Activated CD4-positive, CD25-positive, alpha-beta regulatory T cell treated with anti-CD3 and anti-CD28 coated beads, Interleukin-2, amount 50 U/mL, for 16 hours (primary cell): Measurements from ENCODE around the gene TMEM273.

Experiments used
- DNase-seq: peaks from one replicate; pipeline ENCODE4 v3.0.0-alpha.2; 2020; ENCODE audit warnings: low read depth, low spot score

The TMEM273 gene

GRCh38 chr10:49176310-49177268 lies 11.6 kb downstream of the TMEM273 start:
- no peak for DNase-seq

DNA sequence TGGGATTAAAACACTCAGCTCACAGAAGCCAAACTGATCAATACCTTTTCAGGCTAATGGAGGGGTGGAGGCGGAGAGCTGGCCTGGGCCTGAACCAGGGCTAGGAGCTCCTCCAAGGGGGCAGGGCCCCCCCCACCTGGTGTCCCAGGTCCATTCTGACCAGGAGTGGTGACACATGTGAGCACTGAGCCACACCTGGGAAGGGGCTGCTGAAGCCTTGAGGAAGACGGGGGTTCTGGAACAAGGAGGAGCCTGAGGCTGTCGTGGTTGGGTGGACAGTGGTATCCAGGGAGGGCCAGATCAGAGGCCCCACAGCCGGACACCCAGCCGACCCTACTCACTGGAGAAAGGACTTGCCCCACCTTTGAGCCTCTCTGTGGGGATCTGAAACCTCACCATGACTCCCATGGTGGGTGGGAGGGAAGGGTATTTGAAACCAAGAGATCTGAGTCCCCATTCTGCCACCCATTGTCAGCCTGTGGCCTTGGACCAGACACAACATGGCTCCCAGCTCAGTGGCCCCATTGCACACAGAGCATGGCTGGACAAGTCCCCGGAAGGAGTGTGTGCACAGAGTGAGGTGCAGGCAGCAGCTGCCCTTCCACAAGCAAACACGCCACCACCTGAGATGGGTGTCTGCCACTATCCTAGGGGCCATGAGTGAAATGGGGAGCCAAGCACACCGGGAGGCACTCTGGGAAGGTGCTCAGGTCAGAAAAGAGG lies 12.4 kb downstream of the TMEM273 start:
- no peak for DNase-seq

GRCh38 chr10:49174926-49175500 lies 13.2 kb downstream of the TMEM273 start:
- DNase-seq: no peak

GRCh38 chr10:49174261-49174925 lies 13.8 kb downstream of the TMEM273 start:
- no peak for DNase-seq

GRCh38 chr10:49173853-49174252 lies 14.3 kb downstream of the TMEM273 start:
- no peak for DNase-seq

DNA sequence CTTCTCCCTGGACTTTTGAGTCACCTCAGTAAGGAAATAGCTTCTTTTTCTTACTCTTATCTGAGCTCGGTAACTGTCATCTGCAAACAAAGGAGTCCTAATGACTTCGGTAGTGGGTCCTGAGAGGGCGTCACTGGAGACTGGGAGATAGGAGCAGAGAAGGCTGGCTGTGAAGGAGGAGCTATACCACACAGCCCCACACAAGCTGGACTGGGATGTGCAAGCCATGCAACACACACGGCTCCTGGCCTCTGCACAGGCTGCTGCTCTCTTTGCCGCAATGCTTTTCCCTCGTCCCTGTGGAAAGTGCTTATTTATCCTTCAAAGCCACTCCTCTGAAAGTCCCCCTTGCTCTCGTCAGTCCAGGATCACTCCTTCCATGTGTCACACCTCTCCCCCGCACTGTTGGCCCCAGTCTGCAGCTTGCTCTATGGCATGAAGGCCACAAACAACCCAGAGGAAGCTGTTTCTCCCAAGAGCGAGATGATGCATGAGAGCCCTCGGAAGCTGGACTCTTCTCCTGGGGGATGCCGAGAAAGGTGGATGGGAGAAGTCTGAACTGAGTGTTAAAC lies 14.9 kb downstream of the TMEM273 start:
- DNase-seq: no peak

DNA sequence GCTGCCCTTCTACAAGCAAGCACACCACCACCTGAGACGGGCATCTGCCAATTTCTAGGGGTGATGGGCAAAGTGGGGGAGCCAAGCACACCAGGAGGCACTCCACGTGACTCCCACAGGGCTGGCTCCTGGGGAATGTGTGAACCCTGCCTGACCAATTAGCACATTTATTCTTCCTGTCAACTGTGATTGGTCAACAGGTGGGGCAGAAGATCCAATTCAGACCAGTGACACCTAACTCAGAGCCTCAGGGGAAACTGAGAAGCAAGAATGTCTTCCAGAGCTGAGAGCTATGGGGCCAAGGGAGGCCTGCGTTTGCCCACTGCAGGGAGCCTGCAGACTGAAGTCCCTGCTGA lies 15.4 kb downstream of the TMEM273 start:
- DNase-seq: no peak

DNA sequence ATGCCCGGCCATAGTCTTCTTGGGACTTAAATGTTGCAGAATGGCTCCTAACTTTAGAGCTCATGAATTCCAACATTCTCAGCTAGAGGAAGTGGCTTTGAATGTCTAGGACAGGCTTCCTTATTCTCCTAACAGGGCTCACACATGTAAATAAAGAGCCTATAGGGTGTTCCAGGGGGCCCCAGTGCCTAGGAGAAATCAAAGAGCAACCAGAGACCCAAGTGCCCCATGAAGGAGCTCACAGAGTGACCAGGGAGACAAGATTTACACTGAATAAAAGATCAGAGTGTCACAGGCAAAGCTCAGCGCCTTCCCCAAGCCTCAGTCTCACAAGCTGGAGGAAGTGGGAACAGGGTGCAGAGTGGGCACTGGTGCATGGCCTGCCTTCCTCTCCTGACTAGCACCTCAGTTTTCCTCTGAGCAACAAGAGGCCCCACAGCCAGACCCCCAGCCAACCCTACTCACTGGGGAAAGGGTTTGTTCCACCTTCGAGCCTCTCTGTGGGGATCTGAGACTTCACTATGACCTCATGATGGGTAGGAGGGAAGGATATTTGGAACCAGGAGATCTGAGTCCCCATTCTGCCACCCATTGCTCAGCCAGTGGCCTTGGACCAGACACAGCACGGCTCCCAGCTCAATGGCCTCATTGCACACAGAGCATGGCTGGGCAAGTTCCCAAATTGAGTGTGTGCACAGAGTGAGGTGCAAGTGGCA lies 16.0 kb downstream of the TMEM273 start:
- no peak for DNase-seq

DNA sequence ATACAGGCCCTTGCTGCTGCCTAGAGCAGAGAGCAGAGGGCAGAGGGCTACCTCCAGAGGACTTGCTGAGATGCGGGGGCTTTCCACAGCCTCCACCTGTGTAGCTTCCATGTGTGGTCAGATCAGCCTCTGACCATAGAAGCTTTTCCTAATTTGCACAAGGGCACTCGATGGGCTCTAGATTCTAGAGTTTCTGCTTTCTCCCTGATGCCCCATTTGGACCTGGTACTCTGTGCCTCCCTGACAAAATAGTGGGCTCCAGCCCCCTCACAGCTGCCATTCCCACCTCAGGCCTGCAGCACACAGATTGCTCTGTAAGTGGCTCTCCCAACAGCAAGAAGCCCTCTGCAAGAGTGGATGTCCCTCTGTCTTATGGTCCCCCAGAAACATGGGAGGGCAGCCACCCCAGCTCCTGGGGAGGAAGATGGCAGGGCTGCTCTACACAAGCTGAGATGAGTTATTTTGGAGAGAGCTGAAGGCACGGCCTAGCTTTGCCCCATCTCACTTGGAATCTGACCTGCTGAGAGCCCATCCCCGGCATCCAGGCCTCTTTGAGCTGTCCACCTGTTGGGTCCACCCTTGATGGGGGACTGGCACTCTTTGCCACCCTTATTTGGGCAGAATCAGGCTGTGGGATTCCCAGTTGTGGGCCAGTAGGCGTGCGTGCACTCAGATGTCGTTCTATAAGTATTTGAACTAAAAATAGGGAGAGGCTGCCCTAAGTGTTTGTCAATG lies 16.7 kb downstream of the TMEM273 start:
- no peak for DNase-seq

DNA sequence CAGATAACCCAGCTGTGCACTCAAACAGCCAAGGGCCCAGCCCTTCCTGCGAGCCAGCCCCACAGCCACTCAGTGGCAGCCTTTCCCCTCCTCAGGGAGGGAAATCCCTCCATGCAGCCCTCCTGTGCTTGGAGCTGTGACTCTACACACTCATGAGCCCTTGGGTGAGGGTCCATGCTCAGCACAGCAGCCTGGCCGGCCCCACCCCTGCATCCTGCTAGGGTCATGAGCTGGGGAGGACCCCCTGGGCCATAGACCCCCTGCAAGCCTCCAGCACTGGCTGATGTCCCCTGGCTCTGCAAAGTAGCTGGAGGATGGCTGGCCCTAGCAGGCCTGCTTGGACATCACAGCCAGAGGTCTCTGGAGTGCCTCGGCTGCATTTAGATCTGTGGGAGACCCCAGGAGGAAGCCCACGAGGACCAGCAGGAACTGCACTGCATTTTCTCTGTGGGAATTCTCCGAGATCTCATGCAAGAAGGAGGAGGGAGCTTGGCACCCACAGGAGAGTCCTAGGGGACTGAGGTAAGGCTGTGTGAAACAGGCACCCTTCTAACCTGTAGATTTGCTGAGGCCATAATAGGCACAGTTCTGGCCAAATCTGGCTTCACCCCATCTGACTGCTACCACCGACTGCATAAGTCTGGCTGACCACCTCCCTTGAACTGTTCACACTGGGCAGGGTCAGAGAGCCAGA lies 17.4 kb downstream of the TMEM273 start:
- DNase-seq: no peak

DNA sequence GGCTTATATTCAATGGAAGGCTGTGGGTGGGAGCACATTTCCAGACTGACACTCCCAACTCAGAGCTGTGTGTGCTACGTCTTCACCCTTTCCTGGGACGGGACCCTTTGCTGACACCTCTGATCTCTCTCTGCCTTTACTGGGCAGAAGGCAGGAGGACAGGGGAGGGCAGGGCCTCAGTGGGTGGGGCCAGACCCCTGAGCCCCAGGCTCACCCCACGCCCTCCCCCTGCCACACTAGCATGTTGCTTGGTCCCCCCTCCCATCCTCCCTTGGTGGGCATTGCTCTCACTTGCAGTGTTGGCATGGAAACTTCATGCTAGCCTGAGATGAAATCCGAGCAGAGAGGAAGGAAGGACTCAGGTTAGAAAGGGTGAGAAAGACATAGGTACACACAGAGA lies 18.4 kb downstream of the TMEM273 start:
- DNase-seq: no peak

DNA sequence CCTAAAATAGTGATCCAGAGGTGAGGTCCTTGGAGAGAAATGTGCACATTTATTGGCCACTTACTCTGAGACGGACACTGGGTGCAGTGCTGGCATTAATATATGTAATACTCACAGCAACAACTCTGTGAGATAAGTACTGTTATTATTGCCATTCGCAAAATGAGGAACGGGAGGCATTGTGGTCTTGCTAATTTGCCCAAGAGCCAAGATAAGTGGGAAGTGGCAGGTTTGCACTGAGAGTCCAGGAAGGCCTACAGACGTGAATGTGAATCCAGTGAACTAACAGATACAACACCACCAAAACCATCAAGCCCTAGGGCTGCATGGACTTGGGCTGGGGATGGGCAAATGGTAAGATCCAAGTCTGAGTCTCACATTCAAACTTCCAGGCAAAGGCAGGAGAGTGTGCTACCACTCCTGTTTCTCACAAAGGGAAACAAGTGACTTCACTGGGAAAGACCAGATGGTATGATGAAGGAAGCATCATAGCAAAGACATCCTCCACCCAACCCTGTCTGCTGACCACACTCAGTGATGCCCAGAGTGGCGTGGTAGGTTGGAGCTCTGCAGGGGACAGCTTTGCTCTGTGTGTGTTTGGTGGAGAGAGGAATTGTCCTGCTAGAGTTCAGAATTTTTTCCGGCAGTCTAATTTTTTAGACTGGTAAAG lies 19.2 kb downstream of the TMEM273 start:
- DNase-seq: no peak

DNA sequence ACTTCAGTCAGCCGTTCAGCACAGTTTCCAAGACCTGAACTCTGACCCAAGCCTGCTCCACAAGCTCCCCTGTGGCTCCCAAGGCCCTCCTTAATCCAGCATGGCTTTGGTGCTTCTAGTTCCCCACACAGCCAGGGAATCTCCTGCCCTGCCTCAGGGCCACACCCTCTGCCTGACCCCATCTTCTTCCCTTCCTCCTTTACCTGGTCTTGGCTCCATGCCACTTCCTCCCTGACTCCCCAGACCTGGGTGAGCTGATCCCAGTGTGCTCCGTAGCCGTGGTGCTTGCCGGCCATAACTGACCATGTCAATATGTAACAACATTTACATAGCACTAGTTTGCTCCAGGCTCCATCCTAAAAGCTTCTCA lies 20.0 kb downstream of the TMEM273 start:
- no peak for DNase-seq

DNA sequence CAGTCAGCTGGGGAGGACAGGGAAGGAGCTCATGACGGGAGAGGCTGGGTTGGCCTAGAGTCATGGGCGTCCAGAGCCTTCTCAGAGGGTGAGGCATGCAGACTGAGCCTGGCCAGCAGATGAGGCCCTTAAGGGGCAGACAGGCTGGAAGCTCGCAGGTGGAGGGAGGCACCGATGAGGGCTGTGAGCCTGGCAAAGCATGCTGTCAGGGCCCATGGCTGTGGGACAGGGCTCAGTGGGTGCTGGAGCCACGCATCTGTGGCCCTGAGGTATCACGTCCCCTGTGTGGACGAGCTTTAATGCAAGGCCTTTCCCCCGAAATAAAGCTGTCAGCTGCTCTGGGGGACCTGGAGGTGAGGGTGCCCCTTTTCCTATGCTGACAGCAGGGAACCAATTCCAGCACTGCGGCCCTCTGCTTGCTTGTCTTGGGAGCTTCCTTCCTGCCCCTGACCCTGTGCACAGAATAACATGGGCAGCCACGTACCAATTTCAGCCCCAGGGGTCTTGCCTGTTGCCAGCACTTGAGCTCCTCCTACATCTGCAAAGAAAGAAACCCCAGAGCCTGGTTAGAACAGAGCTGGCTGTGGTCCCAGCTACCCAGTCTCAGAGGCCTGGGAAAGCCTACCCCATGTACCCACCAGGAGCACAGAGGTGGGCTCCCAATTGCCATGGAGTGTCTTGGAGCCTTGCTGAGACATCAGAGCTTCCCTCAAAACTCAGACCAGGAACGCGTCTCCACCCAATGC lies 20.6 kb downstream of the TMEM273 start:
- DNase-seq: no peak

GRCh38 chr10:49166484-49167400 lies 21.4 kb downstream of the TMEM273 start:
- DNase-seq: no peak

DNA sequence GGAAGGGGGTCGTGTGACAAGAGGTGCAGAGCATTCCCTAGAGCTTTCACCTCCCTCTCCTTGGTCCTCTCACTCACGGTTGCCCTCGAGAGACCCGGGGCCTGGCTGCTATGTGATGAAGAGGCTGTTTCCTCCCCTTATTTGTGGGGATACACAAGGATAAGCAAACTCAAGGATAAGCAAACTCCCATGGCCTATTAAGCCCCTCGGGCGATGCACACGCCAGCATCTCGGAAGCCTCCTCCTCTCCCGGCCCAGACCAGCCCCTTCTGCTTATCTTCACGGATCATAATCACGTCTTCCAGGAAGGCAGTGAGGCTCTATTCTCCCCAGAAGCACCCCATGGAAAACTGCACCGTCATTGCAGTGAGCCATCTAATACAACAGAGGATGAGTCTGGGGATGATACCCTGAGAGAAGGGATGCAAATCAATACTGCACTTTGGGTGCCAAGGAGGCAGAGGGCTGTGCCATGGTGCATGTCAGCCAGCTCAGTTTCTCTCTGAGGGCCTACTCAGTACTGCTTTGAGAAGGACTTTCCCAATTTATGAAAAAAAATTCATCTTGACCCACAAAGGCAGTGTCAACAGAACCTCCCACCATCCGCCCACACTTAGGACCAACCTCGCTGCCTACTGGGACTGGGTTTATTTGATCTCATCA lies 22.2 kb downstream of the TMEM273 start:
- no peak for DNase-seq

- DNase-seq: no peak
Measured at GRCh38 chr10:49165259-49165658, 22.9 kb downstream of the TMEM273 start.
